Esophagus squamous epithelium (tissue), 4 donors: Measurements from ENCODE around the gene SNED1.

Experiments
- CTCF ChIP-seq, 6 experiments: fragments of 450-650 bp in 4 of 6; fragments of 200-600 bp in 2 of 6; sonication (generic) in 2 of 6; IDR thresholded peaks; one replicate each; pipeline ENCODE4 v1.5.1; 2016 to 2019; ENCODE audit warnings: antibody characterized with exemption in 6 of 6, mild to moderate bottlenecking in 4 of 6, moderate library complexity in 4 of 6
- POLR2A ChIP-seq, 4 donors: fragments of 450-650 bp; IDR thresholded peaks; one replicate each; pipeline ENCODE4 v1.6.1; 2017; ENCODE audit warnings: antibody characterized with exemption in 4 of 4, mild to moderate bottlenecking in 4 of 4, moderate library complexity in 3 of 4

DNA sequence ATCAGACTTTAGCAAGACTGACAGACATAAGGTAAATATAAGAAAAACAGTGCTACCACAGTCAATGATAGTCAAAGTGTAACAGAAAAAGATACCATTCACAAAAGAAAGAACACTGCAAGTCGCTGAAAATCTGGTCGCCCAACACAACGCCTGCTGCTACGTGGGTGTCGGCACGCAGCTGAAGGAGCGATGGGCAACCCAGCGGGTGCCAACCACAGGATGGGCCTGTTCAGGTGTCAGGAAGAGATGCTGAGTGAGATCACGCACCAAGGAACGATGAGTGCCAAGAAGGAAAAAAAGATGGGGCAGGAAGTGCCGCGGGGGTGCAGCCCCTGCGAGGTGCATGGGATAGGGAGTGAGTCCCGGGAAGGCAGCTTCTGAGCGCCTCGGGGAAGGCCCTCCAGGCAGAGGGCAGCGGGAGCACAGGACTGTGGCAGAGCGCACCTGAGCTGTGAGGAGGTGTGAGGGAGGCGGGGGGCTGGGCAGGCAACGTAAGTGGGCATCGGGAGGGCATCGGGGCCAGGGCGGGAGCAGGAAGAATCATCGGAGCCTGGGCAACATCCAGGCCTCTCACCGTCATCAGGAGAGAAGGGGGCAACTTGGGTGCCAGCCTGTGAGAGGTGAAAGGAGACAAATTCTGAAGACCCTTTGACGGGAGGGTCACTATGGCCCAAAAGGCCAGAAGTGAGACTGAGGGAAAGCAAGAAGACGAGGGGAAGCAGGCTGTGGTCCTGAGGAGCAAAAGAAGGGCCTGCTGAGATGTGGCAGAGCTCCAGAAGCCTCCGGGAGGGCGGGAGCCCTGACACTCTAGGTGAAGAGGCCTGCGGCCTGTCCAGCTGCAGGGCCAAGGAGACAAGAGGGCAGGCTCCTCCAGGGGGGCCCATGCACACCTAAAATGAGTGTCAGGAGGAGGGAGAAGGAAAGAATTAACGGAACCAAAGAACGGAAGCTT lies 118.5 kb downstream of the SNED1 start:
- TF ChIP-seq CTCF (IDR thresholded peaks at IDR 0.05) (no peak), POLR2A (IDR thresholded peaks at IDR 0.05) (no peak)
